ENCODE measurements around the gene ENOX1.
"Not testable (repeated sequence)": the region's sequence is repeated elsewhere in the genome, so short reads cannot be mapped to it uniquely, and the experiment has no call there.

ENOX1 gene

GRCh38 chr13:43422116-43422515, 364.7 kb downstream of the ENOX1 start (continued):
- no peak for TF ChIP-seq ZNF18 (tag by site-specific recombination; IDR thresholded peaks at IDR 0.05)

GRCh38 chr13:43416842-43417241, 369.9 kb downstream of the ENOX1 start:
- POLR2A ChIA-PET; H3K4me3 ChIP-seq (ENCODE audit: low read depth, low read length); H3K36me3 ChIP-seq (ENCODE audit: control insufficient read depth in 2 of 2, insufficient read depth in 1 of 2, low read length in 2 of 2); H3K4me1 ChIP-seq (ENCODE audit: control insufficient read depth, insufficient read depth, low read length); CTCF ChIA-PET; H3K9me3 ChIP-seq (ENCODE audit: control insufficient read depth, insufficient read depth, low read depth, low read length); H3K27ac ChIP-seq (ENCODE audit: extremely low read depth, low read depth, low read length): not testable (repeated sequence)

- CTCF ChIA-PET; H3K36me3 ChIP-seq (ENCODE audit: control insufficient read depth in 2 of 2, insufficient read depth in 1 of 2, low read length in 2 of 2); H3K4me3 ChIP-seq (ENCODE audit: low read depth, low read length); H3K27ac ChIP-seq (ENCODE audit: extremely low read depth, low read depth, low read length); H3K4me1 ChIP-seq (ENCODE audit: control insufficient read depth, insufficient read depth, low read length); POLR2A ChIA-PET; H3K9me3 ChIP-seq (ENCODE audit: control insufficient read depth, insufficient read depth, low read depth, low read length): not testable (repeated sequence)
Observed at GRCh38 chr13:43416408-43416807, 370.4 kb downstream of the ENOX1 start.

GRCh38 chr13:43415903-43416391, 370.8 kb downstream of the ENOX1 start:
- H3K4me1 ChIP-seq (ENCODE audit: control insufficient read depth, insufficient read depth, low read length); H3K4me3 ChIP-seq (ENCODE audit: low read depth, low read length); H3K36me3 ChIP-seq (ENCODE audit: control insufficient read depth in 2 of 2, insufficient read depth in 1 of 2, low read length in 2 of 2); H3K27ac ChIP-seq (ENCODE audit: extremely low read depth, low read depth, low read length); POLR2A ChIA-PET; CTCF ChIA-PET; H3K9me3 ChIP-seq (ENCODE audit: control insufficient read depth, insufficient read depth, low read depth, low read length): not testable (repeated sequence)

- no peak for TF ChIP-seq ZNF529 (tag by site-specific recombination; IDR thresholded peaks at IDR 0.05; ENCODE audit: insufficient replicate concordance)
- TF ChIP-seq ZFP69B (tag by site-specific recombination; IDR thresholded peaks at IDR 0.05): no peak
- no peak for TF ChIP-seq ZNF121 (tag by site-specific recombination; IDR thresholded peaks at IDR 0.05)
- no peak for TF ChIP-seq ZNF692 (tag by site-specific recombination; IDR thresholded peaks at IDR 0.05)
- H3K27ac ChIP-seq (ENCODE audit: extremely low read depth, low read depth, low read length): no peak overlapping the region
- POLR2A ChIA-PET: no interaction called here
- CTCF ChIA-PET: interaction anchor here (0.6 kb wide), 1 partner anchor 236 kb away, joined by 3 read pairs; no protein-coding TSS in a partner anchor
- H3K36me3 ChIP-seq (ENCODE audit: control insufficient read depth in 2 of 2, insufficient read depth in 1 of 2, low read length in 2 of 2): no peaks in the 10 kb centered on the region
- H3K9me3 ChIP-seq (ENCODE audit: control insufficient read depth, insufficient read depth, low read depth, low read length): no peaks in the 10 kb centered on the region
- no peak overlapping the region for H3K4me3 ChIP-seq (ENCODE audit: low read depth, low read length)
- no peaks in the 10 kb centered on the region for H3K4me1 ChIP-seq (ENCODE audit: control insufficient read depth, insufficient read depth, low read length)
Observed at GRCh38 chr13:43414111-43414510, 372.7 kb downstream of the ENOX1 start.

GRCh38 chr13:43411741-43412140, 375.0 kb downstream of the ENOX1 start:
- no peaks in the 10 kb centered on the region for H3K36me3 ChIP-seq (ENCODE audit: control insufficient read depth in 2 of 2, insufficient read depth in 1 of 2, low read length in 2 of 2)
- no peaks in the 10 kb centered on the region for H3K4me1 ChIP-seq (ENCODE audit: control insufficient read depth, insufficient read depth, low read length)
- ChIA-PET CTCF (interaction anchor here (0.9 kb wide), 1 partner anchor 63 kb away, joined by 3 read pairs; no protein-coding TSS in a partner anchor), POLR2A (no interaction called here)
- no peak overlapping the region for H3K27ac ChIP-seq (ENCODE audit: extremely low read depth, low read depth, low read length)
- H3K4me3 ChIP-seq (ENCODE audit: low read depth, low read length): no peak overlapping the region
- no peaks in the 10 kb centered on the region for H3K9me3 ChIP-seq (ENCODE audit: control insufficient read depth, insufficient read depth, low read depth, low read length)
- TF ChIP-seq ZNF791 (tag by site-specific recombination; IDR thresholded peaks at IDR 0.05): no peak
- no peak for TF ChIP-seq ZNF155 (tag by site-specific recombination; IDR thresholded peaks at IDR 0.05)
- TF ChIP-seq PRDM1 (tag by site-specific recombination; IDR thresholded peaks at IDR 0.05): no peak
- TF ChIP-seq RBAK (tag by site-specific recombination; IDR thresholded peaks at IDR 0.05): no peak
- no peak for TF ChIP-seq ZNF645 (tag by site-specific recombination; IDR thresholded peaks at IDR 0.05)
- TF ChIP-seq ZFP69B (tag by site-specific recombination; IDR thresholded peaks at IDR 0.05): no peak
- TF ChIP-seq ZNF341 (tag by site-specific recombination; IDR thresholded peaks at IDR 0.05; ENCODE audit: low read depth): no peak
- TF ChIP-seq ZNF362 (tag by site-specific recombination; IDR thresholded peaks at IDR 0.05): no peak
- no peak for TF ChIP-seq TRIM28 (IDR thresholded peaks at IDR 0.05; ENCODE audit: borderline replicate concordance, low read length)
- no peak for TF ChIP-seq ZNF473 (tag by site-specific recombination; IDR thresholded peaks at IDR 0.05)
- TF ChIP-seq ZNF19 (tag by site-specific recombination; IDR thresholded peaks at IDR 0.05; ENCODE audit: low read depth): no peak
- no peak for TF ChIP-seq ZNF138 (tag by site-specific recombination; IDR thresholded peaks at IDR 0.05; ENCODE audit: borderline replicate concordance)
- no peak for TF ChIP-seq MYNN (tag by site-specific recombination; IDR thresholded peaks at IDR 0.05; ENCODE audit: borderline replicate concordance)
- TF ChIP-seq ZNF132 (tag by site-specific recombination; IDR thresholded peaks at IDR 0.05; ENCODE audit: borderline replicate concordance): no peak
- no peak for TF ChIP-seq ZNF785 (tag by site-specific recombination; IDR thresholded peaks at IDR 0.05)

Measured in HEK293 (cell line).